Spleen (tissue), 11 donors: ENCODE results near the gene DUSP23. TPM values are rescaled to one million over a fixed set of nuclear protein-coding genes. Genes with fewer than 3 reads are reported as not detected.

Experiments
- DNase-seq: peaks from one replicate; pipeline ENCODE4 v3.0.0-alpha.2; 2020
- H3K27ac ChIP-seq, 8 donors: fragments of 200-600 bp; sonication (generic) in 7 of 8; 1 replicate in 4 of 8; 2 replicates in 4 of 8; pipeline versions ENCODE4 v1.5.0 to v1.8.0; 2016 to 2021; ENCODE audit warnings: inconsistent platforms in 4 of 8, mild to moderate bottlenecking in 4 of 8, moderate library complexity in 1 of 8
- H3K27me3 ChIP-seq, 7 donors: fragments of 200-600 bp; sonication (generic) in 6 of 7; replicated peaks in 1 of 7; 1 replicate in 4 of 7; 2 replicates in 3 of 7; pipeline versions ENCODE4 v1.5.0 to v1.8.0; 2016 to 2021; ENCODE audit warnings: inconsistent platforms in 3 of 7, mild to moderate bottlenecking in 1 of 7
- H3K36me3 ChIP-seq, 6 donors: fragments of 200-600 bp; sonication (generic) in 5 of 6; 1 replicate in 4 of 6; 2 replicates in 2 of 6; pipeline versions ENCODE4 v1.5.0 to v1.8.0; 2016 to 2021; ENCODE audit warnings: inconsistent platforms in 2 of 6
- H3K4me1 ChIP-seq, 6 donors: fragments of 200-600 bp; sonication (generic) in 5 of 6; 1 replicate in 3 of 6; 2 replicates in 3 of 6; pipeline versions ENCODE4 v1.5.0 to v1.8.0; 2016 to 2021; ENCODE audit warnings: inconsistent platforms in 3 of 6
- H3K4me3 ChIP-seq, 8 donors: fragments of 200-600 bp; sonication (generic) in 7 of 8; 1 replicate in 4 of 8; 2 replicates in 4 of 8; pipeline versions ENCODE4 v1.5.0 to v1.8.0; 2016 to 2021; ENCODE audit warnings: inconsistent platforms in 4 of 8, mild to moderate bottlenecking in 4 of 8, moderate library complexity in 2 of 8
- H3K9me3 ChIP-seq, 8 donors: fragments of 200-600 bp; sonication (generic) in 7 of 8; 1 replicate in 4 of 8; 2 replicates in 4 of 8; pipeline versions ENCODE4 v1.5.0 to v1.8.0; 2016 to 2021; ENCODE audit warnings: inconsistent platforms in 4 of 8
- CTCF ChIP-seq, 11 experiments: fragments of 200-600 bp in 7 of 11; fragments of 450-650 bp in 4 of 11; sonication (generic) in 4 of 11; IDR thresholded peaks in 8 of 11; conservative IDR thresholded peaks in 3 of 11; 1 replicate in 7 of 11; 2 replicates in 4 of 11; pipeline versions ENCODE4 v1.4.0 to v1.8.0; 2016 to 2021; ENCODE audit warnings: antibody characterized with exemption in 11 of 11, inconsistent platforms in 4 of 11, mild to moderate bottlenecking in 1 of 11
- POLR2A ChIP-seq, 3 donors: fragments of 450-650 bp; IDR thresholded peaks; one replicate each; pipeline ENCODE4 v1.5.1; 2017; ENCODE audit warnings: antibody characterized with exemption in 3 of 3, mild to moderate bottlenecking in 1 of 3
- POLR2AphosphoS5 ChIP-seq, 3 donors: sonication (generic); formaldehyde crosslinking; IDR thresholded peaks; one replicate each; pipeline ENCODE4 v1.5.1; 2017; ENCODE audit warnings: antibody characterized with exemption in 3 of 3
- WGBS, 5 donors: extraction: QIAGEN DNeasy Blood & Tissue Kit in 3 of 5; methylation state at CpG; one replicate each; pipeline versions ENCODE4 v1.1.5 to v1.1.7; 2013 to 2018; 5-methylcytosine and 5-hydroxymethylcytosine counted together
- intact Hi-C: fragments of 100-400 bp; cut with DNase I; formaldehyde crosslinking; loops from one replicate; pipeline ENCODE4 v1.15.0; 2023; ENCODE audit warnings: low total_unique reads
- polyA plus RNA-seq, 3 donors: library from polyadenylated mRNA; stranded (reverse); fragments of 200-250 nt; gene quantifications; one replicate each; pipeline ENCODE4 v1.2.1, GENCODE V29; 2013
- total RNA-seq, 7 donors: library from RNA; depleted of rRNA in 3 of 7; stranded (reverse); fragments of >200 nt in 3 of 7; fragmentation: NEBNext Ultra II Directional in 4 of 7; extraction: Animal tissue kit (Norgen Biotek cat#: 25700) in 4 of 7; gene quantifications; one replicate each; pipeline versions ENCODE4 v1.1.0 to v1.2.1, GENCODE V29; 2016 to 2021
- donor health status: healthy with polysubstance abuse.
- donor health status: DM: no; HTN: no; CAD: no; lungs with moderate emphysema.
- donor health status: DM: no; HTN: no; CAD: no.
- donor health status: Bipolar disorder and iron deficiency.
- donor health status: healthy.
- donor health status: DM: no; HTN: no; CAD: no.
- donor health status: DM: yes; HTN: yes; CAD: no.

DUSP23 gene
- total and polyA plus RNA-seq, 10 donors = 23.1 to 76.3 (median 51.7) TPM

DNA sequence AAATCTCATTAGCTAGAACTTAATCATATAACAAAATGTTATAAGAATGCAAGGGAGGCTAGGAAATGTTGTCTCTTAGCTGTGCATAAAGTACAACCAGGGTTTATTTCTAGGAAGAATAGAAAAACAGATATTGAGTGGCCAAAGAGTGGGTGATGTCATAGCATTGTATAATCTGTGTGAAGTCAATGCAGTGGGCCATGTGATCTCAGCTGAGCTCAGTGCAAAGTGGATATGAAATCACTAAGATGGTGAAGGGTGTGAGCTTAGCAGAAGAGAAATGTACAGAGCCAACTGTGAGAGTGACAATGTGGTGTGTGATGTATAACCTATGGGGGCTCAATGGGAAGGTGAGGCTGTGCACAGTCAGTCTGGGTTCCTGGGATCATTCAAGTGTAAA is 29.7 kb upstream of the DUSP23 start:
- H3K4me1 ChIP-seq = peaks cover 0 to 17% (median 3%) of the 10 kb centered on the region in 6 donors
- H3K4me3 ChIP-seq = no peak overlapping the region
- TF ChIP-seq POLR2AphosphoS5 (IDR thresholded peaks at IDR 0.05) (no peak), CTCF (IDR thresholded peaks at IDR 0.05 in 8 of 11, conservative IDR thresholded peaks at IDR 0.05 in 3 of 11) (no peak), POLR2A (IDR thresholded peaks at IDR 0.05) (no peak)
- no peak for DNase-seq
- intact Hi-C loops = no loop called here
- no peaks in the 10 kb centered on the region for H3K9me3 ChIP-seq
- no peaks in the 10 kb centered on the region for H3K27me3 ChIP-seq
- no peak overlapping the region for H3K27ac ChIP-seq
- no peaks in the 10 kb centered on the region for H3K36me3 ChIP-seq

DNA sequence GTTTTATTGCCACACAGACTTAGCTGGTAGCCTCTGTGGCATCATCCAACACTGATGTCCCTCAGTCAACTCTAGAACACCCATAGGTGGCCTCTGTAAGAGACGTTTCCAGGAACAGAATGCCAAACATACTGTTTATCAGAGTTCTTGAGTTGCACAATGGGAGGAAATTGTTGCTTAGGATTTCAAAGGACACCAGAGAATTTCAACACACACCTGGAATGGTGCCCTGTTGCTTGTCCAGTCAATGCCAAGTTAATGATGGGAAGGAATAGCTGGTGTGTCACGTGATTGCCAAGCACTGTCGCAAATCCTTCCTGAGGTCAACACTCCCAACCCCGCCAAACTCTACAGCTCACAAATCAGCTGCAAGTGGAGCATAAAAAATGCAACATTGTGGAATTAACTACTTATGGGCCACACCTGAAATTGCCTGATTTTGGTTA is 28.6 kb upstream of the DUSP23 start:
- Histone ChIP-seq H3K36me3 (no peaks in the 10 kb centered on the region), H3K9me3 (no peaks in the 10 kb centered on the region), H3K4me1 (peaks cover 0 to 25% (median 9%) of the 10 kb centered on the region in 6 donors), H3K4me3 (no peak overlapping the region), H3K27ac (peak overlapping the region in 6 of 8 donors; percentile 35 to 71 (median 52)), H3K27me3 (no peaks in the 10 kb centered on the region)
- no peak for DNase-seq
- intact Hi-C loops = no loop called here
- peak in 1 of 3 donors; percentile 72 for TF ChIP-seq POLR2AphosphoS5 (IDR thresholded peaks at IDR 0.05)
- no peak for TF ChIP-seq POLR2A (IDR thresholded peaks at IDR 0.05)
- TF ChIP-seq CTCF (IDR thresholded peaks at IDR 0.05 in 8 of 11, conservative IDR thresholded peaks at IDR 0.05 in 3 of 11) = no peak
- WGBS, 5 donors = 34 to 73% (median 54%) methylated on average over 4 of the region's 4 CpGs

GRCh38 chr1:159753386-159753785 is 27.4 kb upstream of the DUSP23 start:
- WGBS, 5 donors = 68 to 86% (median 75%) methylated on average over 4 of the region's 4 CpGs
- TF ChIP-seq POLR2AphosphoS5 (IDR thresholded peaks at IDR 0.05) (no peak), POLR2A (IDR thresholded peaks at IDR 0.05) (no peak), CTCF (IDR thresholded peaks at IDR 0.05 in 8 of 11, conservative IDR thresholded peaks at IDR 0.05 in 3 of 11) (no peak)
- no peak for DNase-seq
- H3K4me1 ChIP-seq = peaks cover 0 to 25% (median 9%) of the 10 kb centered on the region in 6 donors
- no peak overlapping the region for H3K4me3 ChIP-seq
- H3K27ac ChIP-seq = peak overlapping the region in 3 of 8 donors; percentile 38 to 71 (median 40)
- intact Hi-C loops = no loop called here
- no peaks in the 10 kb centered on the region for H3K27me3 ChIP-seq
- H3K9me3 ChIP-seq = no peaks in the 10 kb centered on the region
- no peaks in the 10 kb centered on the region for H3K36me3 ChIP-seq

DNA sequence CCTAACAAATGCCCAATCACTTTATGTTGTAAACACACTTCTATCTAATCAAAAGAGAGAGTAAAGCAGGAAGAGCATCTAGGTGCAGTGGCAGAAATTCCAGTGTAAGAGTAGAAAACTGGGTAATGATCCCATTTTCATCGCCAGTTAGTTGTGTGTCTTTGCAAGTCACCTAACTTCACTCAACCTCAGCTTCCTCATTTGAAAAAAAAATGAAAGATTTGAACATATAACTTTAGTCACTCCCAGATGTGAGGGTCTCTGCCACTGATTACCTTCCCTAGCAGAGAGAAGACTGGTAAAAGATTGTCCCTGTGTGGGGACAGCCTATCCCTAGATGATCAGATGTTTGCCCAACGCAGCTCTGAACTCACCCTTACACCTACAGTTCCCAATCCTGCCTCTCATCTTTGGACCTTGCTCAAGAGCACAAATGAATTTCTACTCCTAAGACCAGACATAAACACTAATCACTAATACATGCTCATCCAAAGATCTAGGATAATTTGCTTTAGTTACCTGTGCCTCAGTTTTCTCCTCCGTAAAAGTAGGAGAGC is 25.2 kb upstream of the DUSP23 start:
- H3K4me3 ChIP-seq = no peak overlapping the region
- H3K27ac ChIP-seq = no peak overlapping the region
- H3K27me3 ChIP-seq = no peaks in the 10 kb centered on the region
- no peaks in the 10 kb centered on the region for H3K36me3 ChIP-seq
- H3K4me1 ChIP-seq = peaks cover 0 to 25% (median 9%) of the 10 kb centered on the region in 6 donors
- DNase-seq = no peak
- no peaks in the 10 kb centered on the region for H3K9me3 ChIP-seq
- TF ChIP-seq POLR2AphosphoS5 (IDR thresholded peaks at IDR 0.05) (no peak), CTCF (IDR thresholded peaks at IDR 0.05 in 8 of 11, conservative IDR thresholded peaks at IDR 0.05 in 3 of 11) (no peak), POLR2A (IDR thresholded peaks at IDR 0.05) (no peak)
- 73 to 86% (median 83%) methylated on average over 3 of the region's 3 CpGs for WGBS, 5 donors
- intact Hi-C loops = no loop called here
